ENCODE results near the gene IL17RC.

The IL17RC gene

GRCh38 chr3:9879830-9880549 lies 36.9 kb upstream of the IL17RC start, which contains the start of gene CIDEC:
CIDEC (minus strand) TSS chr3:9880253; CDS start chr3:9878486, 1,767 bp downstream.
- H3K4me3 ChIP-seq (ENCODE audit: low read length) = no peak within 1 kb of the TSS
- H3K36me3 ChIP-seq (ENCODE audit: control insufficient read depth, low read length) = no peaks in the 10 kb centered on the region
- no peaks in the 10 kb centered on the region for H3F3A ChIP-seq (ENCODE audit: control insufficient read depth, insufficient read depth)
- no peaks in the 10 kb centered on the region for H3K4me1 ChIP-seq (ENCODE audit: control insufficient read depth, low read length)
- no peaks in the 10 kb centered on the region for H3K9me3 ChIP-seq (ENCODE audit: control insufficient read depth, insufficient read depth, low read length)
- H3K27ac ChIP-seq (ENCODE audit: low read depth, low read length) = no peak within 1 kb of the TSS
- no peaks in the 10 kb centered on the region for H3K79me2 ChIP-seq (ENCODE audit: control insufficient read depth, low read length)
- H3K27me3 ChIP-seq (ENCODE audit: control insufficient read depth, low read length) = peaks cover 23% of the 10 kb centered on the region
- no peak for TF ChIP-seq EZH2phosphoT487 (IDR thresholded peaks at IDR 0.05; ENCODE audit: borderline replicate concordance, low read length)
- TF ChIP-seq, protein P1, sequence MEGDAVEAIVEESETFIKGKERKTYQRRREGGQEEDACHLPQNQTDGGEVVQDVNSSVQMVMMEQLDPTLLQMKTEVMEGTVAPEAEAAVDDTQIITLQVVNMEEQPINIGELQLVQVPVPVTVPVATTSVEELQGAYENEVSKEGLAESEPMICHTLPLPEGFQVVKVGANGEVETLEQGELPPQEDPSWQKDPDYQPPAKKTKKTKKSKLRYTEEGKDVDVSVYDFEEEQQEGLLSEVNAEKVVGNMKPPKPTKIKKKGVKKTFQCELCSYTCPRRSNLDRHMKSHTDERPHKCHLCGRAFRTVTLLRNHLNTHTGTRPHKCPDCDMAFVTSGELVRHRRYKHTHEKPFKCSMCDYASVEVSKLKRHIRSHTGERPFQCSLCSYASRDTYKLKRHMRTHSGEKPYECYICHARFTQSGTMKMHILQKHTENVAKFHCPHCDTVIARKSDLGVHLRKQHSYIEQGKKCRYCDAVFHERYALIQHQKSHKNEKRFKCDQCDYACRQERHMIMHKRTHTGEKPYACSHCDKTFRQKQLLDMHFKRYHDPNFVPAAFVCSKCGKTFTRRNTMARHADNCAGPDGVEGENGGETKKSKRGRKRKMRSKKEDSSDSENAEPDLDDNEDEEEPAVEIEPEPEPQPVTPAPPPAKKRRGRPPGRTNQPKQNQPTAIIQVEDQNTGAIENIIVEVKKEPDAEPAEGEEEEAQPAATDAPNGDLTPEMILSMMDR (IDR thresholded peaks at IDR 0.05; ENCODE audit: low read depth, low read length, poor library complexity, severe bottlenecking) = no peak
- no peak within 1 kb of the TSS for H3K4me2 ChIP-seq (ENCODE audit: low read length)
- no peaks in the 10 kb centered on the region for H3K9me2 ChIP-seq (replicated peaks; ENCODE audit: control insufficient read depth, low read length)
- no peaks in the 10 kb centered on the region for H4K20me1 ChIP-seq (ENCODE audit: control insufficient read depth, insufficient read depth, low read depth, low read length)

GRCh38 chr3:9881441-9881840 lies 35.5 kb upstream of the IL17RC start:
- Histone ChIP-seq H3K36me3 (ENCODE audit: control insufficient read depth, low read length) (no peaks in the 10 kb centered on the region), H4K20me1 (ENCODE audit: control insufficient read depth, insufficient read depth, low read depth, low read length) (no peaks in the 10 kb centered on the region), H3F3A (ENCODE audit: control insufficient read depth, insufficient read depth) (no peaks in the 10 kb centered on the region), H3K9me2 (replicated peaks; ENCODE audit: control insufficient read depth, low read length) (no peaks in the 10 kb centered on the region), H3K4me1 (ENCODE audit: control insufficient read depth, low read length) (no peaks in the 10 kb centered on the region), H3K9me3 (ENCODE audit: control insufficient read depth, insufficient read depth, low read length) (no peaks in the 10 kb centered on the region), H3K27me3 (ENCODE audit: control insufficient read depth, low read length) (peaks cover 19% of the 10 kb centered on the region), H3K4me3 (ENCODE audit: low read length) (no peak overlapping the region), H3K4me2 (ENCODE audit: low read length) (no peak overlapping the region), H3K79me2 (ENCODE audit: control insufficient read depth, low read length) (no peaks in the 10 kb centered on the region), H3K27ac (ENCODE audit: low read depth, low read length) (no peak overlapping the region)
- TF ChIP-seq EZH2phosphoT487 (IDR thresholded peaks at IDR 0.05; ENCODE audit: borderline replicate concordance, low read length) = no peak
- TF ChIP-seq, protein P1 (IDR thresholded peaks at IDR 0.05; ENCODE audit: low read depth, low read length, poor library complexity, severe bottlenecking) = no peak

DNA sequence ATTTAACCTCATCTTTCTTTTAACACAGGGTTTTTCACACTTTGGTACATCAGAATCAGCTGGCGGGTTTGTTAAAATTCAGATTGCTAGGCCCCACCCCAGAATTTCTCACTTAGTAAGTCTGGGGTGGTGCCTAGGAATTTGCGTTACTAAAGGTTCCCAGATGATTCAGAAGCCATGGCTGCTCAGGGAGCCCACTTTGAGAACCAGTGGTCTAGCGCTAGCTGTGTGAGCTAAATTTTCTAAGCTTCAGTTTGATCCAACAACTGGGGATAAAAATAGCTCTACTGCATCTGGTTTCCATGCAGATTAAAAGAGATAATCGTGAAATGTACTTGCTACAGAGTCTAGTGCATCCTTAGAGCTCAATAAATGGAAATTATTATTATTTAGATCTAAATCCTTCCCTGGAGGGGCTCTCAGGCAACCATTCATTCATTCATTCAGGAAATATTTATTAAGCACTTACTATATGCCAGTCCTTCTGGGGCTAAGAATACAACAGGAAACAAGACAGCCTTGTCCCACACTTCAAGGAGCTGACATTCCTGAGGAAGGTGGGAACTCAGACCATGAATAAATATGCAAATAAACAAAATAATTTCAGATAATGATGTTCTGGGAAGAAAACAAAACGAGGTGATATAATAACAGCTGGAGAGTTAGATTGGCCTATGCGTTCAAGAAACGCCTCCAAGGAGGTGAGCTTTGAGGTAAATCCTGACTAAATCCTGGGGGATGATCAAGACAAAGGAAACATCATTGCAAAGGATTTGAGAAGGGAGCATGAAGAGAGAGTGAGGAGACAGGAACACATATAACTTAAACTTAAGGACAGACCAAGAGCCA lies 33.0 kb upstream of the IL17RC start:
- TF ChIP-seq, protein P1 (IDR thresholded peaks at IDR 0.05; ENCODE audit: low read depth, low read length, poor library complexity, severe bottlenecking) = no peak
- TF ChIP-seq EZH2phosphoT487 (IDR thresholded peaks at IDR 0.05; ENCODE audit: borderline replicate concordance, low read length) = no peak
- no peaks in the 10 kb centered on the region for H3K4me1 ChIP-seq (ENCODE audit: control insufficient read depth, low read length)
- peaks cover 5% of the 10 kb centered on the region; the same call in 1 of the 2 replicates for H3K27me3 ChIP-seq (ENCODE audit: control insufficient read depth, low read length)
- no peaks in the 10 kb centered on the region for H3K79me2 ChIP-seq (ENCODE audit: control insufficient read depth, low read length)
- H3K4me3 ChIP-seq (ENCODE audit: low read length) = no peak overlapping the region
- H3K9me3 ChIP-seq (ENCODE audit: control insufficient read depth, insufficient read depth, low read length) = no peaks in the 10 kb centered on the region
- H3K36me3 ChIP-seq (ENCODE audit: control insufficient read depth, low read length) = no peaks in the 10 kb centered on the region
- H3F3A ChIP-seq (ENCODE audit: control insufficient read depth, insufficient read depth) = no peaks in the 10 kb centered on the region
- H4K20me1 ChIP-seq (ENCODE audit: control insufficient read depth, insufficient read depth, low read depth, low read length) = no peaks in the 10 kb centered on the region
- H3K27ac ChIP-seq (ENCODE audit: low read depth, low read length) = no peak overlapping the region
- H3K9me2 ChIP-seq (replicated peaks; ENCODE audit: control insufficient read depth, low read length) = no peaks in the 10 kb centered on the region
- H3K4me2 ChIP-seq (ENCODE audit: low read length) = no peak overlapping the region
